ENCODE measurements around the gene METTL16.
"Not testable (repeated sequence)": the region's sequence is repeated elsewhere in the genome, so short reads cannot be mapped to it uniquely, and the experiment has no call there.

METTL16 gene

DNA sequence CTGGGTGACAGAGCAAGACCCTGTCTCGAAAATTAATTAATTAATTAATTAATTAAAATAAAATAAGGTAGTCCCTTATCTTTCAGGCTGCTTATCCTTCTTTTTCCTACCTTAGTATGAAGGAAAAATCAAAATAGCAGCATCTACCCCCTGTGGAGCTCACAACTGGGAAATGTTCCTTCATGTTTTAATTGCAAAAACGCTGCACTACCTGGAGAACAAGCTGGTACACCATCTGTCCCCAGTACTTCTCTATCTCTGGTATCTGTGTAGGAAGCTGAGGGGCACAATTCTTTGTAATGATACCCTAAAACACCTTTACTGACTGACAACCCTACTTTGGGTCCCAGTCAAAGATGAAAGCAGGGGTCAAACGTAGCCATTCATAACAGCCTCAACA, 55.7 kb downstream of the METTL16 start:
- DNase-seq (ENCODE audit: extremely low spot score, insufficient read length, low read depth) (no peak), FAIRE-seq (no peak)

DNA sequence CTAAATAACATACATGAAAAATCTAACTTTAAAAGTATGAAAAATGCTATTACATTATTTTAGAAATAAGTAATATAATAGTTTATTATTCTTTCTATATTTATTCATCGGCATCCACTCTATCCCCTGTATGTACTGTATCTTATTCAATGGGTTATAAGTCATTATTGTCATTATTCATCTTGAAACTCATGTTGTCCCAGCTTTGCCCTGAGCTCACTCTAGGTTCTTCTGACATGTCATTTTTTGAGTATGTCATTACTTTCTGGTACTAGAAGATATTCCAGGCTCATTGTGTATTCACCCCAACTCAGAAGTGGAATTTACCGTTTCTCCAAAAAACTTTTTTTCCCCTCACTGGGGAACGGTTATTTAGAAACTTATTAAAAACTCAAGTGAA, 57.8 kb downstream of the METTL16 start:
- peak; percentile 12 for FAIRE-seq
- no peak for DNase-seq (ENCODE audit: extremely low spot score, insufficient read length, low read depth)

DNA sequence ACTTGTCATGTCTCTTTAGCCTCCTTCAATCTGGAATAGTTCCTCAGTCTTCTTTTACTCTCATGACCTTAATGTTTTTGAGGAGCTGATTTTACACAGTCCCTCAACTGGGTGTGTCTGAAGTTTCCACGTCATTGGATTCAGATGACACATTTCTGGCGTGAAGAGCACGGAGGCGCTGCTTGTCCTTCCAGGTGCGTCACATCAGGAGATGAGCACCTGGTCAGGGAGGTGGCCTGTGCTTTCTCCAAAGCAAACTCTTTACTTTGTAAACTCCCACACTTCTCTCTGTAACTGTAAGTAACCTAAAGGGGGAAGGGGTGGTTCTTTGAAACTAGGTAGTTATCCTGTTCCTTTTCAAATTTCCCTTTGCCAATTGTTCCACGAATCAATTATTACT, 58.4 kb downstream of the METTL16 start:
- FAIRE-seq = no peak

DNA sequence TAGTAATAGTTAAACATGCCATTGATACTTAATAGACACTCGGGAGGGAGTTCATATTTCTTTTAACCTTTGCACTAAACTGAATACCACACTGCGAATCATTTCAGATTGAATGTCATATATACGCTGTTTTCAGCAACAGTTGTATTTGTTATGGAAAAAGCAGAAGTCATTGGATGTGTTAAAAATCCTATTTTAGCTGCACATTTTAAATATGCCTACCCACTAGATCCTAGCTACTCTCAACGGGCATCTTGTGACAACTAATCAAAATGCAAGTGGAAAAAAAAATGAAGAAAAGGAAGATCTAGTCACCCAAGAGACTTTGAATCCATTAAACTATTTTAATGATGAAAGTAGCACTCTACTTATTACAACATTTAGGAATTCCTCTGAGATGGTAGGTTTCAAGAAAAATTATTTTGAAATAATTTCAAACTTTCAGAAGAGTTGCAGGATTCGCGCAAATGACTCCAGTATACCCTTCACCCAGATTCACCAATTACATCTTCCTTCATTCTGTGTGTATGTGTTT, 59.4 kb downstream of the METTL16 start:
- DNase-seq (ENCODE audit: extremely low spot score, insufficient read length, low read depth) (no peak), FAIRE-seq (no peak)

More for the DNA sequence above, 58.4 kb downstream of the METTL16 start:
- no peak for DNase-seq (ENCODE audit: extremely low spot score, insufficient read length, low read depth)

DNA sequence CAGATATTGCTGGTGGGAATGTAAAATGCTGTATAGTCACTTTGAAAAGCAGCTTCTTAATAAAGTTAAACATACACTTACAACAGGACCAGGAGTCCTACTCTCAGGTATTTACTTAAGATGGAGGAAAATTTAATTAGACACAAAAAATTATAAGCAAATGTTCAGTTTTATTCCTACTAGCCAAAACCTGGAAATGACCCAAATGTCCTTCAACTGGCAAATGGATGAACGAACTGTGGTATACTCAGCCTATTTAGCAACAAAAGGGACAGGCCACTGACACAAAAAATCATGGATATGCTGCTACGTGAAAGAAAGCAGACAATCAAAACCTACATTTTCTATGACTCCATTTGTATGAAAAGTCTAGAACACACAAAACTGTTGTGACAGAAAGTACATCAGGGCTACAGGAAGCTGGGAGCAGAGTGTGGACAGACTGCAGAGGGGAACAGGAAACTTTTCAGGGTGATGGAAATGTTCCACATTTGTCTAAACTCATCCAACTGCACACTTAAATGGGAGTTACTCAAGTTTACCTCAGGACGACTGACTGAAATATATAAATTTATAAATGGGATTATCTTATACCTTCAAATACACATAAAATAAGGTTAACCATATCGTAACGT, 61.6 kb downstream of the METTL16 start:
- DNase-seq (ENCODE audit: extremely low spot score, insufficient read length, low read depth) (no peak), FAIRE-seq (no peak)

DNA sequence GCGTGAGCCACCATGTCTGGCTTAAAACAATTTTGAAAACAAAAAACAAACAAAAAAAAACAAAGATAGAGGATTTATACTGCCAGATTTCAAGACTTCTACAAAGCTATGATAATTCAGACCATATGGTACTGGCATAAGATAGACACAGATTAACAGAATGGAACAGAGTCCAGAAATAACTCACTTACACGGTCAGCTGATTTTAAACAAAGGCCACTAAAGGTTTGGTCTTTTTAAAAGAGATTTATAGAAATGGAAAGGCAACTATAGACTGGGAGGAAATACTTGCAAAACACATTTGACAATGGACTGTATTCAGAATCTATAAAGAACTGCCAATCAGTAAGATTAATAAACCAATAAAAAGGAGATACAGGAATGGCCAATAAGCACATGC, 62.2 kb downstream of the METTL16 start:
- DNase-seq (ENCODE audit: extremely low spot score, insufficient read length, low read depth) (no peak), FAIRE-seq (no peak)

DNA sequence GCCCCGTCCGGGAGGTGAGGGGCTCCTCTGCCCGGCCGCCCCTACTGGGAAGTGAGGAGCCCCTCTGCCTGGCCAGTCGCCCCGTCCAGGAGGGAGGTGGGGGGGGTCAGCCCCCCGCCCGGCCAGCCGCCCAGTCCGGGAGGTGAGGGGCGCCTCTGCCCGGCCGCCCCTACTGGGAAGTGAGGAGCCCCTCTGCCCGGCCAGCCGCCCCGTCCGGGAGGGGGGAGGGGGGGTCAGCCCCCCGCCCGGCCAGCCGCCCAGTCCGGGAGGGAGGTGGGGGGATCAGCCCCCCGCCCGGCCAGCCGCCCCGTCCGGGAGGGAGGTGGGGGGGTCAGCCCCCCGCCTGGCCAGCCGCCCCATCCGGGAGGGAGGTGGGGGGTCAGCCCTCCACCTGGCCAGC, 64.2 kb downstream of the METTL16 start:
- not testable (repeated sequence) for DNase-seq (ENCODE audit: extremely low spot score, insufficient read length, low read depth); FAIRE-seq

DNA sequence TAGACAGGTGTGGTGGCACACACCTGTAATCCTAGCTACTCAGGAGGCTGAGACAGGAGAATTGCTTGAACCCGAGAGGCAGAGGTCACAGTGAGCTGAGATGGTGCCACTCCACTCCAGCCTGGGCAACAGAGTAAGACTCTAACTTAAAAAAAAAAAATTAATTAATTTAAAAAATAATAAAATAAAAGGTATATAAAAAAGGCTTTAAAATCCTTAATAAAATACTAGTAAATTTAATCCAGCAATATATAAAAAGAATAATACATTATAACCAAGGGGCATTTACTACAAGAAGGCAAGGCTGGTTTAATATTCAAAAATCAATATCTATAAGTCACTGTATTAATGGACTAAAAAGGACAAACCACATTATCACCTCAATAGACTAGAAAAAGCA, 66.0 kb downstream of the METTL16 start:
- DNase-seq (ENCODE audit: extremely low spot score, insufficient read length, low read depth) = no peak
- FAIRE-seq = no peak

DNA sequence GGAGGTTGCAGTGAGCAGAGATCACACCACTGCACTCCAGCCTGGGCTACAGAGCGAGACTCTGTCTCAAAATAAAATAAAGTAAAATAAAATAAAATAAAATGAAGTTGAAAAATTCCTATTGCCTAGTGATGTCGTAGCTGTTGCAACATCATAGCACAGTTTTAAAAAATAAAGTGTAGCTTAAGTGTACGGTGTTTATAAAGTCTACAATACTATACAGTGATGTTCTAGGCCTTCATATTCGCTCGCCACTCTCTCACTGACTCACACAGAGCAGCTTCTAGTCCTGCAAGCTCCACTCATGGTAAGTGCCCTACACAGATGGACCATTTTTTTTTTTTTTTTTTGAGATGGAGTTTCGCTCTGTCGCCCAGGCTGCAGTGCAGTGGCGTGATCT, 67.3 kb downstream of the METTL16 start:
- FAIRE-seq (no peak), DNase-seq (ENCODE audit: extremely low spot score, insufficient read length, low read depth) (no peak)

DNA sequence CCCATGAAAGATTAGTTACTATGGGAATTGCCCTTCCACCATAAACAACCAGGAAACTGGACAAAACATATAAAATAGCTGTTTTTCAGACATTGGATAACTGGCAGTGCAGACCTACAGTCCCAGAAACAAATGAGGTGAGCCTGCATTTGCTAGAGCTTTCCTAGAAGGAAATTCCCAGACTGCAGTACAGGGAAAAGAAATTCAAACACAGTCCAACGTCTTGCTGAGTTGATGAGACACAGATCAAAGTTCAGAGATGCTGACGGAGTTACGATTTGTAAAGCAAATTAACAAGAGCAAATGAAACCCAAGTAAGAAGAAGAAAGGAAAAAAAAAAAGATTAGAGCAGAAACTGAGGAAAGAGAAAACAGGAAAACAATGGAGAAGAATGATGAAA, 69.5 kb downstream of the METTL16 start:
- DNase-seq (ENCODE audit: extremely low spot score, insufficient read length, low read depth) (no peak), FAIRE-seq (no peak)

DNA sequence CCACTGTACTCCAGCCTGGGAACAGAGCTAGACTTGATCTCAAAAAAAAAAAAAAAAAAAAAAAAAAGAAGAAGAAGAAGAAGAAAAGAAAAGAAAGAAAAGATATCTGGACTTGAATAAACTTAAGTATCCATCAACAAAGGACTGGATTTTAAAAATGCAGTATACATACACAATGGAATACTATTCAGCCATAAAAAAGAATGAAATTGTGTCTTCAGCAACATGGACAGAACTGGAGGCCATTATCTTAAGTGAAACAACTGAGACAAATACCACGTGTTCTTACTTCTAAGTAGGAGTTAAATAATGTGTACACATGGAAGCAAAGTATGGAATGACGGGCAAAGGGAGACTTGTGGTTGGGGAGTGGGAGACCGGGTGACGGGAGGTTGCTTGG, 70.8 kb downstream of the METTL16 start:
- DNase-seq (ENCODE audit: extremely low spot score, insufficient read length, low read depth) = no peak
- no peak for FAIRE-seq

DNA sequence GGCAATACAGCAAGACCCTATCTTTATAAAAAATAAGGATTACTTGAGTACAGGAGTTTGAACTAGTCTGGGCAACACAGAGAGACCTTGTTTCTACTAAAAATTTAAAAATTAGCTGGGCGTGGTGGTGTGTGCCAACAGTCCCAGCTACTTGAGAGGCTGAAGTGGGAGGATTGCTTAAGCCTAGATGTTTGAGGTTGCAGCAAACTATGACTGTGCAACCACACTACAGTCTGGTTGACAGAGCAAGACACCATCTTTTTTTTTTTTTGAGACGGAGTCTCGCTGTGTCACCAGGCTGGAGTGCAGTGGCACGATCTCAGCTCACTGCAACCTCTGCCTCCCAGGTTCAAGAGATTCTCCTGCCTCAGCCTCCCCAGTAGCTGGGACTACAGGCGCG, 71.7 kb downstream of the METTL16 start:
- not testable (repeated sequence) for FAIRE-seq; DNase-seq (ENCODE audit: extremely low spot score, insufficient read length, low read depth)

DNA sequence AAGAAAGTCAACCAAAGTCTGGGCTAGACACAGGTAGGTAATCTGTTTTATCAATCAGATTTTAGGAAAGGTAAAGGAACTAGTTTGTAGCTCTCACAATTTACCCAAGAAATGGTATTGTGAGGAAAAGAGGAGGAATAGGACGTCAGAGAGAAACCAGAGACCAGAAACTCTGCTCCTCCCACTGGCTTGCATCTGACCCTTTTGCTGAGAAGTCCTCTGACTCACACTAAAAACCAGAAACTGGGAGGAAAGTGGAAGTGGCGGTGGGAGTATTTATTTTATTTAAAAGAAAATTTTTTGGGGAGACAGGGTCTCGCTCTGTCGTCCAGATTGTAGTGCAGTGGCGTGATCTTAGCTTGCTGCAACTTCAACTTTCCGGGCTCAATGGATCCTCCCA, 72.9 kb downstream of the METTL16 start:
- no peak for DNase-seq (ENCODE audit: extremely low spot score, insufficient read length, low read depth)
- FAIRE-seq = no peak

DNA sequence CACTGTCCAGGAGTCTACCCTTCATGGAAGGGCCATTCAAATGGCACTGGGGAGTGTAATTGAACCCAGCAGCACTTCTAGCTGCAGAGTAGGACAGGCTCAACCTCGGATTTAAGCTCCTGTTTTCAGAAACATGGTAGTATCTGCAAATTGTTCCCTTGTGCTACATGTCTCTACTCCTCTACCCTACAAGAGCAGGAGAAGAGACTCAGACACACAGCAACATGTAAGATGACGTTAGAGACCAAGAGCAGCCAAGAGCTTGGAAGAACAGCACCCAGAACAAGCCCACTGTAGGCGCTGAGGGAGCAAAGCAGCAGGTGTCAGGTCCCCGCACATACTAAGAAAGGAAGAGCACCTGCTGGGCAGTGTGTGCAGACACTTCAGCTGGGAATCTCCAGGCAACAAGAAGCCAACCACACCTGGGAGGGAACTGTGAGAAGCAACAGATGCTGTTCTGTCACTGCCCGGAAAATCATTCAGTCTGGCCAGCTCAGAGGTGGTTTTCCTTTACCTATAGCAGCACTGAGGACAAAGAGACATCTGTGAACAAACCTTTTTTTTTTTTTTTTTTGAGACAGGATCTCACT, 75.3 kb downstream of the METTL16 start:
- FAIRE-seq = no peak
- no peak for DNase-seq (ENCODE audit: extremely low spot score, insufficient read length, low read depth)

DNA sequence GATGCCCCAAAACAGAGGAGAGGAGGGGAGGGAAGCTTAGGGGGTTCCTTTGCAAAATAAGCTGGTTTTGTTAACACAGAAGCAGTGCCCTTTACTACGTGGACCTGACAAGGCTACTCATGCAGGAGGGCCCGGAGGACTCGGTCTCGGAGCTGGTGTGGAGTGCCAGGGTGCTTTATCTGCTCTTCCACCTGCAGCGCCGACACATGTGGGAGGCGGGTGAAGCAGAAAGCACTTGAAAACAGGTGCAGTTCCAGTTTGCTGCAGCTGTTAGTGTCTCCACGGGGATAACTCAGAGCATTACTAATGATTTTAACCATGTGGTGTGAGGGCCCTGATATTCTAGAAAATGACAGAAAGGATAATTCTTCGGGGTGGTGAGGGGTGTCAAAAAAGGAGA, 75.8 kb downstream of the METTL16 start:
- FAIRE-seq (no peak), DNase-seq (ENCODE audit: extremely low spot score, insufficient read length, low read depth) (no peak)

DNA sequence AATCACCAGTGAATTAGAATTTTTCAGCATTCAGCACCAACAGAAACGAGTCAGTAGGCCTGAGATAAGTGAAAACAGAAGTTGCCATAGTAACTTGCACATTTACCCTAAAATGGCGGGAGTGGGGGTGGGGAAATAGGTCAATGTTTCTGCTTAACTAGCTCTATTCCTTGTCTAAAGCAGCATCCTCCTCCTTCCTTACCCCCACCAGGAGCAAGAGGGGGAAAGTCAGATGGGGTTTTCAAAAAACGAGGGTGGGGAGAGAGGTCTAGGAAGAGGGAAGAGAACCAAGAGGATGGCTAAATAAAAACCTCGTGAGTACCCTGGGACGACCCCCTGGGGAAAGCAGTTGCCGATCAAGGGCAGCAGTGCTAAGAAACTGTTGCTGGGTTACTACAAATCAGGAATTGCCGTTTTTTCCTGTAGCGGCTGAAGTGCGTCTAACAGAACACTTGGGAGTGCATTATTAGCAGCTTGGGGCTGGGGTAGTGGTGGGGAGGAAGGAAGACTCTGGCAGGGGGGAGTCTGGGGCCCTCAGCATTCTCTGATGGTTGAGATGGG, 76.4 kb downstream of the METTL16 start:
- DNase-seq (ENCODE audit: extremely low spot score, insufficient read length, low read depth) (no peak), FAIRE-seq (no peak)

DNA sequence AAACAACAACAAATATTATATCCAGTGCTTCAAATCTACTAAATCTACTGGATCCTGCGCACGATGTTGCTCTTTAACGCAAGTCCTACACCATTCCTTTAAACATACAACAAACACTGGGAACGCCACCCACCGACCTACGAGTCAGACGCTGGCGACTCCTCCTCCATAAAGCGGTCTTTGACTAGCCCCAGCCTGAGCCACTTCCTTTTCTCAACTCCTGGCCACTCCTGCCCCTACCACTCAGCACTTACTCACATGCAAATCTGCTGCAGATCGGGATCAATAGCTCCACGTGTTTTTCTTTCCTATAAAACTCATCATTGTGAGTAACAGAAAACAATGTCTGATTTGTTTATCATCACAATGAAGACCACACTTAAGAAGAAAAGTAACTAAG, 78.0 kb downstream of the METTL16 start:
- no peak for DNase-seq (ENCODE audit: extremely low spot score, insufficient read length, low read depth)
- no peak for FAIRE-seq

DNA sequence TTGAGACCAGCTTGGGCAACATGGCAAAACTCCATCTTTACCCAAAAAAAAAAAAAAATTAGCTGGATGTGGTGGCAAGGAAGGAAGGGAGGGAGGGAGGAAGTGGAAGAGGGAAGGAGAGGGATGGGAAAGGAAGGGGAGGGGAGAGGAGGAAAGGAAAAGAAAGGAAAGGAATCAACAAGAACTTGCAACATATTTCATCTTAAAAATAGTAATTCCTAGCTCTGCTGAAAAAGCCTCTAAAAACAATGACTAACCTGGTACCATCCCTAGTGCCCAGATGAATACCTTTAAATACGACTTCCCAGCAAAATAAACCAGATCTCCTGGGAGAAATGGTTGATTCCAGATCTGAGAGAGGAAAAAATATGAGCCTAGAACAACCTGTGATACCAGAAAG, 83.8 kb downstream of the METTL16 start:
- DNase-seq (ENCODE audit: extremely low spot score, insufficient read length, low read depth) (no peak), FAIRE-seq (no peak)

DNA sequence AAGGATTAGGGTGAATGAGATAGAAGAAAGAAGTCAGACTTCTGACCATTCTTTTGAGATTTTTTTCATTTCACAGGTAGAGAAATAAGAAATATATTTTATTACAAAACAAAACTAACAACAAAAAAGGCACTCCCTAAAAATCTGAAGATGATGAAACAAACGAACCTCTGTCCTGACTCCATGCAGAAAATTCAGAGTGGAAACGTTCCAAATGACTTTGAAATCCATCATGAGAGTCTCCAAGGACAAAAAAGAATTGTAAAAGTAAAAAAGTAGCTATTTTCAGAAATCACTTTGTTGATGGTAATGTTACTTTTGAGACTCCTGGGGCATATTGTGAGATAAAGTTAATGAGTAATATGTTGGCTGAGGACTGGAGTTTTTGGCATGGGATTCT, 84.5 kb downstream of the METTL16 start:
- no peak for FAIRE-seq

DNA sequence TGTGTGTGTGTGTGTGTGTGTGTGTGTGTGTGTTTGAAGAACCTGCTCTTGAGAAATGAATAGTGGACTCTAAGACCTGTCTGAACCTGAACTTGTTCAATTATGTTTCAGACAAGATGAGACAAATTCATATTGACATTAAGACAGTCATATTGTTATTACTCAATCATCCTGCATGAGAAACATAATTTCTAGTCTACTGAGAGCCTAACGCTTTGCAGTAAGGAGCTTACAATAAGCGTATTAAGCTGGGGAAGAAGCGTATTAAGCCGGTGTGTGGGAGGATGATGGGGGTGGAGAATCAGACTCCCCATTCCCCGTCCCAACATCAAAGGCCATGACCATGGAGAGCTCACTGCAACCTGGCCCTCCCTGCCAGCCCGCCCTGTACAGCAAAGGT, 88.4 kb downstream of the METTL16 start:
- FAIRE-seq (no peak), DNase-seq (ENCODE audit: extremely low spot score, insufficient read length, low read depth) (no peak)

More for the DNA sequence above, 84.5 kb downstream of the METTL16 start:
- no peak for DNase-seq (ENCODE audit: extremely low spot score, insufficient read length, low read depth)

DNA sequence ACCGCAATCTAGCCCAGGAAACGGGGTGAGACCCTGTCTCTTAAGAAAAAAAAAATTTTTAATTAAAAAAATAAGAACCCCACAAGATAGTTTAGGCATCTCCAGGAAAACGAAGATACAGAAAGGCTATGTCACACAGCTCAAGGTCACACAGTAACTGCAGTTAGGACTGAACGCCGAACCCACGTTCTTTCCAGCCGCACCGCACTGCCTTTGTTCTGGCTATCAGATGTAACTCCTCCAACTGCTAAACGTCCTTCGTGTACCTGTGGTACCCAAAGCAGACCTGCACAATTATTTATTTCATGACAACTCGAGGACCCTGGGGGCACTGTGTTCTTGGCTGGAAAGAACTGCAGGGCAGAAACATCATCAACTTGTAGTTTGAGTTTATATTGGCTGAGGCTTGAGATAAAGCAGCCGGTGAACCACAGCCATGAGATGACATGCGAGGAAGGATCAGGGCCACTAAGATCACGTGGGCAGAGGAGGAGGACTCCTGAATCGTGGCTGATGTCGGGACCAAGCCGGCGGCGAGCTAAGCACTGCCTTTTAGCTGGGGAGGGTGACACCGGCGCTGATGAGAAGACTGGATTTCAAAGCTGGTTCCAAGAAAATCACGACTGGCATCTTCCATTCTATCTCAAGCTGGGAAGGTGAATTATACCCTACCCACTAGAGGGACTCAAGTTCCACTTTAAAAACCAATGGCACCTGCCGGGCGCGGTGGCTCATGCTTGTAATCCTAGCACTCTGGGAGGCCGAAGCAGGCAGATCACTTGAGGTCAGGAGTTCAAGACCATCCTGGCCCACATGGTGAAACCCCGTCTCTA, 90.2 kb downstream of the METTL16 start:
- DNase-seq (ENCODE audit: extremely low spot score, insufficient read length, low read depth) (no peak), FAIRE-seq (no peak)
